ENCODE data around the gene MSL3.
A peak's percentile ranks its signal among the peaks of the same experiment; 100 is the strongest.

MSL3 gene

GRCh38 chrX:11757719-11758399, at the start of gene MSL3:
TSS of gene MSL3 (plus strand) at chrX:11758237. CDS start at chrX:11758264, 27 bp downstream.
- peak; percentile 13 for DNase-seq

GRCh38 chrX:11722304-11722703, 35.7 kb upstream of the MSL3 start:
- DNase-seq = no peak

GRCh38 chrX:11724122-11725017, 33.7 kb upstream of the MSL3 start:
- DNase-seq = no peak

- no peak for DNase-seq
Observed at GRCh38 chrX:11725631-11726442, 32.2 kb upstream of the MSL3 start.

GRCh38 chrX:11728556-11728955, 29.5 kb upstream of the MSL3 start:
- DNase-seq = no peak

- DNase-seq = no peak
Observed at GRCh38 chrX:11733614-11734013, 24.4 kb upstream of the MSL3 start.

- DNase-seq = no peak
Observed at GRCh38 chrX:11739776-11740175, 18.3 kb upstream of the MSL3 start.

- no peak for DNase-seq
Observed at GRCh38 chrX:11740794-11741193, 17.2 kb upstream of the MSL3 start.

- no peak for DNase-seq
Observed at GRCh38 chrX:11741574-11741973, 16.5 kb upstream of the MSL3 start.

- DNase-seq = no peak
Observed at GRCh38 chrX:11745881-11746280, 12.2 kb upstream of the MSL3 start.

GRCh38 chrX:11750046-11750445, 8.0 kb upstream of the MSL3 start:
- DNase-seq = no peak

GRCh38 chrX:11750694-11751093, 7.3 kb upstream of the MSL3 start:
- DNase-seq = no peak

- DNase-seq = no peak
Observed at GRCh38 chrX:11751261-11751660, 6.8 kb upstream of the MSL3 start.

- DNase-seq = no peak
Observed at GRCh38 chrX:11753668-11754067, 4.4 kb upstream of the MSL3 start.

GRCh38 chrX:11754958-11755645, 2.9 kb upstream of the MSL3 start:
- DNase-seq = no peak

- no peak for DNase-seq
Observed at GRCh38 chrX:11755724-11756123, 2.3 kb upstream of the MSL3 start.

- no peak for DNase-seq
Observed at GRCh38 chrX:11756354-11757318, 1.4 kb upstream of the MSL3 start.

- no peak for DNase-seq
Observed at GRCh38 chrX:11757397-11757718, 679 bp upstream of the MSL3 start.

GRCh38 chrX:11758400-11759171, 549 bp downstream of the MSL3 start:
- DNase-seq = peak; percentile 88

GRCh38 chrX:11759172-11759460, 1.1 kb downstream of the MSL3 start:
- DNase-seq = no peak

Measured in stimulated activated CD4-positive, alpha-beta T cell treated with anti-CD3 and anti-CD28 coated beads, Interleukin-1b, Interleukin-23, amount 100 ng/mL, for 48 hours (primary cell).